IMR-90 (cell line): ENCODE measurements around the gene LAG3. TPM values are rescaled to one million over a fixed set of nuclear protein-coding genes. Genes with fewer than 3 reads are reported as not detected.
A peak's percentile ranks its signal among the peaks of the same experiment; 100 is the strongest.

ENCODE experiments used
- ATAC-seq: fragments of 200-7000 bp; cut with Tn5 transposase; 2 replicates; pipeline ENCODE4 v1.9.1; 2020; ENCODE audit warnings: low read depth, mild to moderate bottlenecking, moderate library complexity
- BruUV-seq: library from RNA; stranded (reverse); fragments of 400-500 nt; replicated peaks from 2 replicates; lab custom pipeline; 2021; lab: Mats Ljungman, UMichigan
- CTCF ChIA-PET: fragments of 300-600 bp; formaldehyde crosslinking; extraction: SDS; loops from one replicate; lab custom pipeline; 2021; ENCODE audit warnings: antibody characterized with exemption; lab: Yijun Ruan, JAX
- POLR2A ChIA-PET: fragments of 300-600 bp; sonication (Branson Sonifier 250); formaldehyde crosslinking; loops from one replicate; lab custom pipeline; 2022; ENCODE audit warnings: antibody characterized with exemption; ENCODE audit not compliant: unreplicated experiment; lab: Charles Lee
- DNase-seq: peaks from one replicate; pipeline ENCODE4 v3.0.0; 2013
- H2AFZ ChIP-seq: replicated peaks from 2 replicates; pipeline ENCODE3; 2013; ENCODE audit warnings: low read length, mild to moderate bottlenecking; ENCODE audit not compliant: poor library complexity
- H2AK5ac ChIP-seq: 2 replicates; pipeline ENCODE4 v1.6.1; 2013; ENCODE audit warnings: low read depth, low read length, inconsistent platforms
- H2AK9ac ChIP-seq: replicated peaks from 2 replicates; pipeline ENCODE3; 2013; ENCODE audit warnings: mild to moderate bottlenecking, low read depth, low read length, moderate library complexity; ENCODE audit not compliant: poor library complexity
- H2BK120ac ChIP-seq: 2 replicates; pipeline ENCODE4 v1.6.1; 2013; ENCODE audit warnings: low read depth, low read length, inconsistent platforms
- H2BK15ac ChIP-seq: 3 replicates; pipeline ENCODE4 v1.6.1; 2013; ENCODE audit warnings: low read depth, low read length, inconsistent platforms
- H2BK20ac ChIP-seq: 2 replicates; pipeline ENCODE4 v1.6.1; 2013; ENCODE audit warnings: low read depth, mild to moderate bottlenecking, inconsistent platforms, low read length, moderate library complexity
- H2BK5ac ChIP-seq: 2 replicates; pipeline ENCODE4 v1.6.1; 2013; ENCODE audit warnings: mild to moderate bottlenecking, low read depth, low read length, inconsistent platforms; ENCODE audit not compliant: poor library complexity, severe bottlenecking
- H3K14ac ChIP-seq: replicated peaks from 2 replicates; pipeline ENCODE4 v1.6.1; 2013; ENCODE audit warnings: low read depth, low read length, inconsistent platforms
- H3K18ac ChIP-seq: 2 replicates; pipeline ENCODE4 v1.6.1; 2013; ENCODE audit warnings: low read depth, low read length, control low read depth
- H3K23ac ChIP-seq: 2 replicates; pipeline ENCODE4 v1.6.1; 2013; ENCODE audit warnings: low read depth, low read length, inconsistent platforms
- H3K27ac ChIP-seq: 2 replicates; pipeline ENCODE4 v1.5.1; 2013; ENCODE audit warnings: mild to moderate bottlenecking, control low read depth, low read length; ENCODE audit not compliant: insufficient read depth
- H3K27me3 ChIP-seq: 2 replicates; pipeline ENCODE4 v1.6.1; 2013; ENCODE audit warnings: low read length; ENCODE audit not compliant: control insufficient read depth, insufficient read depth
- H3K36me3 ChIP-seq: 2 replicates; pipeline ENCODE4 v1.6.1; 2013; ENCODE audit warnings: low read length, mixed read lengths; ENCODE audit not compliant: control insufficient read depth, insufficient read depth
- H3K4ac ChIP-seq: 2 replicates; pipeline ENCODE4 v1.6.1; 2013; ENCODE audit warnings: low read depth, low read length, inconsistent platforms
- H3K4me1 ChIP-seq: 2 replicates; pipeline ENCODE4 v1.6.1; 2013; ENCODE audit warnings: low read length, mixed read lengths; ENCODE audit not compliant: control insufficient read depth, insufficient read depth
- H3K4me2 ChIP-seq: 2 replicates; pipeline ENCODE4 v1.6.1; 2013; ENCODE audit warnings: low read depth, mild to moderate bottlenecking, control low read depth, low read length, moderate library complexity
- H3K4me3 ChIP-seq: 2 replicates; pipeline ENCODE4 v1.5.1; 2013; ENCODE audit warnings: low read depth, mild to moderate bottlenecking, control low read depth, low read length, moderate library complexity; ENCODE audit not compliant: insufficient read depth
- H3K56ac ChIP-seq: 2 replicates; pipeline ENCODE4 v1.6.1; 2013; ENCODE audit warnings: low read length, inconsistent platforms; ENCODE audit not compliant: insufficient read depth; ENCODE audit errors: extremely low read depth
- H3K79me1 ChIP-seq, 2 experiments: 2 replicates each; pipeline ENCODE4 v1.6.1; 2013; ENCODE audit warnings: low read length in 2 of 2, inconsistent platforms in 1 of 2, low read depth in 1 of 2
- H3K9ac ChIP-seq: 2 replicates; pipeline ENCODE4 v1.6.1; 2013; ENCODE audit warnings: low read depth, low read length, control low read depth
- H3K9me1 ChIP-seq: 2 replicates; pipeline ENCODE4 v1.6.1; 2013; ENCODE audit warnings: low read length, inconsistent platforms; ENCODE audit not compliant: insufficient read depth
- H3K9me3 ChIP-seq: 2 replicates; pipeline ENCODE4 v1.6.1; 2013; ENCODE audit warnings: low read length; ENCODE audit not compliant: control insufficient read depth, insufficient read depth
- H4K20me1 ChIP-seq: 2 replicates; pipeline ENCODE4 v1.6.1; 2013; ENCODE audit warnings: low read length, inconsistent platforms; ENCODE audit not compliant: insufficient read depth
- H4K5ac ChIP-seq: 2 replicates; pipeline ENCODE4 v1.6.1; 2013; ENCODE audit warnings: mild to moderate bottlenecking, low read depth, low read length, control low read depth
- H4K8ac ChIP-seq, 2 experiments: 2 replicates each; pipeline ENCODE4 v1.6.1; 2013; ENCODE audit warnings: low read depth in 2 of 2, low read length in 2 of 2, control low read depth in 1 of 2, inconsistent platforms in 1 of 2
- H4K91ac ChIP-seq: 2 replicates; pipeline ENCODE4 v1.6.1; 2013; ENCODE audit warnings: low read depth, low read length, inconsistent platforms; ENCODE audit not compliant: insufficient read depth
- BHLHE40 ChIP-seq: fragments of 150-350 bp; IDR thresholded peaks from 2 replicates; pipeline ENCODE4 v1.6.1; 2016; ENCODE audit warnings: mild to moderate bottlenecking, low read depth, low read length
- CEBPB ChIP-seq: IDR thresholded peaks from 2 replicates; pipeline ENCODE4 v1.6.1; 2012; ENCODE audit warnings: low read depth, low read length, improper control_type of control experiment
- CHD1 ChIP-seq: IDR thresholded peaks from 2 replicates; pipeline ENCODE4 v1.6.1; 2012; ENCODE audit warnings: low read depth, low read length, improper control_type of control experiment
- FOS ChIP-seq: fragments of 150-350 bp; IDR thresholded peaks from 2 replicates; pipeline ENCODE4 v1.6.1; 2016; ENCODE audit warnings: low read depth, low read length
- MXI1 ChIP-seq: IDR thresholded peaks from 2 replicates; pipeline ENCODE4 v1.6.1; 2012; ENCODE audit warnings: low read depth, mild to moderate bottlenecking, low read length, moderate library complexity, borderline replicate concordance
- NFE2L2 ChIP-seq: fragments of 150-350 bp; IDR thresholded peaks from 2 replicates; pipeline ENCODE4 v1.6.1; 2016; ENCODE audit warnings: low read depth, mild to moderate bottlenecking, low read length
- POLR2A ChIP-seq: IDR thresholded peaks from 2 replicates; pipeline ENCODE4 v1.6.1; 2012; ENCODE audit warnings: mild to moderate bottlenecking, low read depth, low read length
- RAD21 ChIP-seq: IDR thresholded peaks from 2 replicates; pipeline ENCODE4 v1.6.1; 2012; ENCODE audit warnings: low read length, improper control_type of control experiment
- SMC3 ChIP-seq: fragments of 150-350 bp; IDR thresholded peaks from 2 replicates; pipeline ENCODE4 v1.6.1; 2016; ENCODE audit warnings: low read depth, mild to moderate bottlenecking, antibody characterized with exemption, low read length, moderate library complexity
- USF2 ChIP-seq: fragments of 150-350 bp; IDR thresholded peaks from 2 replicates; pipeline ENCODE4 v1.6.1; 2017; ENCODE audit warnings: mild to moderate bottlenecking, antibody characterized with exemption, low read length, low read depth
- WGBS, 2 experiments: methylation state at CpG; one replicate each; pipeline versions ENCODE4 v1.1.5 to v1.1.7; 2013; ENCODE audit warnings: missing lambda C conversion rate in 2 of 2; ENCODE audit not compliant: insufficient read length in 1 of 2; ENCODE audit errors: extremely low coverage in 2 of 2; 5-methylcytosine and 5-hydroxymethylcytosine counted together
- dilution Hi-C: fragments of 300-500 bp; cut with HindIII; formaldehyde crosslinking; loops from one replicate; pipeline ENCODE4 v1.14.3; 2018; ENCODE audit warnings: low sequenced_read_pairs; ENCODE audit not compliant: unreplicated experiment
- in situ Hi-C: fragments of 300-500 bp; cut with MboI; formaldehyde crosslinking; loops from 3 replicates; pipeline ENCODE4 v1.14.3; 2019; ENCODE audit warnings: low sequenced_read_pairs, inconsistent platforms, mixed read lengths
- intact Hi-C: fragments of 100-400 bp; cut with micrococcal nuclease; formaldehyde crosslinking; loops from 2 replicates; pipeline ENCODE4 v1.10.0; 2022
- polyA plus RNA-seq, 3 experiments: library from polyadenylated mRNA; depleted of rRNA; stranded (reverse); fragments of >200 nt; gene quantifications; 2 replicates each; pipeline ENCODE4 v1.2.3, GENCODE V29; 2012; ENCODE audit warnings: low replicate concordance in 1 of 3
- total RNA-seq: library from RNA; depleted of rRNA; stranded (reverse); fragments of >200 nt; gene quantifications from 2 replicates; pipeline ENCODE4 v1.2.3, GENCODE V29; 2012

The LAG3 gene
- total and polyA plus RNA-seq, 2 of the 4 experiments (the other 2 are of a cell fraction) = 0.41 TPM; not detected in 1

GRCh38 chr12:6771509-6772330 is 600 bp upstream of the LAG3 start:
- H3K4ac ChIP-seq = no peak overlapping the region
- H4K8ac ChIP-seq = no peak overlapping the region
- H3K9me1 ChIP-seq = peaks cover 12% of the 10 kb centered on the region
- intact Hi-C loops (no loop called here), dilution Hi-C loops (no loop called here), in situ Hi-C loops (no loop called here)
- H2AK9ac ChIP-seq = peak overlapping the region; percentile 48
- no peak overlapping the region for H2AFZ ChIP-seq
- H3K4me1 ChIP-seq = peaks cover 13% of the 10 kb centered on the region
- H4K20me1 ChIP-seq = peaks cover 35% of the 10 kb centered on the region
- H3K4me3 ChIP-seq = no peak overlapping the region
- H3K27me3 ChIP-seq = no peaks in the 10 kb centered on the region
- H4K5ac ChIP-seq = no peak overlapping the region
- H3K9me3 ChIP-seq = no peaks in the 10 kb centered on the region
- no peak overlapping the region for H3K56ac ChIP-seq
- H2BK5ac ChIP-seq = no peak overlapping the region
- H3K27ac ChIP-seq = no peak overlapping the region
- H2BK15ac ChIP-seq = no peak overlapping the region
- no peak overlapping the region for H3K23ac ChIP-seq
- peaks cover 15 to 42% of the 10 kb centered on the region in 2 experiments for H3K79me1 ChIP-seq
- no TSS peak for BruUV-seq
- H3K14ac ChIP-seq = no peak overlapping the region
- no peak overlapping the region for H3K9ac ChIP-seq
- CTCF ChIA-PET = interaction anchor here (1.4 kb wide), 1 partner anchor 18 kb away, joined by 5 read pairs; the partner anchor contains the start of gene MLF2
- H2BK120ac ChIP-seq = no peak overlapping the region
- WGBS, 2 experiments = 46% methylated on average over 3 of the region's 12 CpGs; no CpG with 5 or more reads in 1 of the 2 experiments
- H3K36me3 ChIP-seq = peaks cover 17% of the 10 kb centered on the region
- H2BK20ac ChIP-seq = no peak overlapping the region
- POLR2A ChIA-PET = no interaction called here
- no peak overlapping the region for H2AK5ac ChIP-seq
- TF ChIP-seq MXI1 (no peak), USF2 (no peak), SMC3 (no peak), CHD1 (no peak), FOS (no peak), BHLHE40 (no peak), POLR2A (no peak), NFE2L2 (no peak), CEBPB (no peak), RAD21 (no peak)
- H4K91ac ChIP-seq = no peak overlapping the region
- no peak overlapping the region for H3K4me2 ChIP-seq
- no peak for ATAC-seq
- DNase-seq = no peak
- H3K18ac ChIP-seq = no peak overlapping the region
